Karpas-422 (cell line): ENCODE measurements around the gene ARMC2. TPM values are rescaled to one million over a fixed set of nuclear protein-coding genes. Genes with fewer than 3 reads are reported as not detected.

Experiments used
- DNase-seq: peaks from one replicate; pipeline ENCODE4 v3.0.0-alpha.2; 2015
- H2AFZ ChIP-seq: fragments of 200-600 bp; sonication (generic); 2 replicates; pipeline ENCODE4 v1.6.1; 2014; ENCODE audit warnings: antibody characterized with exemption, low read length, mixed read lengths
- H3K27ac ChIP-seq: fragments of 200-600 bp; sonication (generic); 2 replicates; pipeline ENCODE4 v1.5.1; 2014; ENCODE audit warnings: mild to moderate bottlenecking, low read length, moderate library complexity
- H3K27me3 ChIP-seq: fragments of 200-600 bp; sonication (generic); 2 replicates; pipeline ENCODE4 v1.6.1; 2014; ENCODE audit warnings: low read length, mixed read lengths
- H3K36me3 ChIP-seq: fragments of 200-600 bp; sonication (generic); 2 replicates; pipeline ENCODE4 v1.6.1; 2014; ENCODE audit warnings: low read length, mixed read lengths; ENCODE audit not compliant: insufficient read depth
- H3K4me1 ChIP-seq: fragments of 200-600 bp; sonication (generic); 2 replicates; pipeline ENCODE4 v1.6.1; 2014; ENCODE audit warnings: mild to moderate bottlenecking, low read length, mixed read lengths
- H3K4me2 ChIP-seq: fragments of 200-600 bp; sonication (generic); 2 replicates; pipeline ENCODE4 v1.6.1; 2014; ENCODE audit warnings: low read length, low read depth, mild to moderate bottlenecking; ENCODE audit not compliant: poor library complexity, severe bottlenecking
- H3K4me3 ChIP-seq: fragments of 200-600 bp; sonication (generic); 2 replicates; pipeline ENCODE4 v1.5.1; 2014; ENCODE audit warnings: mild to moderate bottlenecking, antibody characterized with exemption, low read length, mixed read lengths
- H3K79me2 ChIP-seq: fragments of 200-600 bp; sonication (generic); 2 replicates; pipeline ENCODE4 v1.6.1; 2014; ENCODE audit warnings: mild to moderate bottlenecking, low read length, mixed read lengths
- H3K9ac ChIP-seq: fragments of 200-600 bp; sonication (generic); 2 replicates; pipeline ENCODE4 v1.6.0; 2014; ENCODE audit warnings: low read length
- H3K9me2 ChIP-seq: fragments of 200-600 bp; sonication (generic), shearing (Covaris generic); replicated peaks from 2 replicates; pipeline ENCODE4 v1.6.0; 2014; ENCODE audit warnings: mild to moderate bottlenecking, low read length, moderate library complexity; ENCODE audit not compliant: insufficient read depth
- H3K9me3 ChIP-seq: fragments of 300-700, 200-600 bp; sonication (generic); 2 replicates; pipeline ENCODE4 v1.6.1; 2014; ENCODE audit warnings: low read length, mixed read lengths
- H4K20me1 ChIP-seq: fragments of 200-600 bp; sonication (generic); 2 replicates; pipeline ENCODE4 v1.6.1; 2014; ENCODE audit warnings: mild to moderate bottlenecking, antibody characterized with exemption, low read length, low read depth; ENCODE audit not compliant: insufficient read depth
- total RNA-seq: library from RNA; depleted of rRNA; stranded (reverse); fragments of >200 nt; shearing (Covaris generic); gene quantifications from 2 replicates; pipeline ENCODE4 v1.2.3, GENCODE V29; 2014; ENCODE audit warnings: low replicate concordance

ARMC2 gene
- total RNA-seq, 1 experiment from 2014 or later: 1.0 TPM

DNA sequence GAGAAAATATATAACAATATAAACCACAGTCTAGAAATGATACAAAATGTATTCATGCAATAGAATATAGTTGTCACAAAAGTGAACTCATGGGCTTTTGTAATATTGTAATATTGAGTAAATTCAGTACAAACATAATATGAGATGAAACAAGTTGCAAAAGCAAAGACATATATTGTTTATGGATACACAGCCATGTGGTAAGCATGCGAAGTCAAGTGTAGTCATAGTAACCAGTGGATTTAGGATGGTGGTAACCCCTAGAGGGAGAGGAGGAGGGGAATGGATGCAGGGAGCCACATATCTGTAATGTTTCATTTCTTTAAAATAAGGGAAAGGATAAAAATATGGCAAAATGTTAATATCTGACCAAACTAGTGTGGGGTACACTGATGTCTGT lies 47.3 kb downstream of the ARMC2 start:
- no peak overlapping the region for H3K27ac ChIP-seq
- no peaks in the 10 kb centered on the region for H3K27me3 ChIP-seq
- H3K9me2 ChIP-seq: no peaks in the 10 kb centered on the region
- H2AFZ ChIP-seq: no peak overlapping the region
- H3K4me3 ChIP-seq: no peak overlapping the region
- no peak overlapping the region for H3K9ac ChIP-seq
- no peaks in the 10 kb centered on the region for H3K9me3 ChIP-seq
- H3K4me1 ChIP-seq: no peaks in the 10 kb centered on the region
- no peaks in the 10 kb centered on the region for H3K79me2 ChIP-seq
- no peaks in the 10 kb centered on the region for H3K36me3 ChIP-seq
- no peak for DNase-seq
- no peaks in the 10 kb centered on the region for H4K20me1 ChIP-seq
- H3K4me2 ChIP-seq: no peak overlapping the region

DNA sequence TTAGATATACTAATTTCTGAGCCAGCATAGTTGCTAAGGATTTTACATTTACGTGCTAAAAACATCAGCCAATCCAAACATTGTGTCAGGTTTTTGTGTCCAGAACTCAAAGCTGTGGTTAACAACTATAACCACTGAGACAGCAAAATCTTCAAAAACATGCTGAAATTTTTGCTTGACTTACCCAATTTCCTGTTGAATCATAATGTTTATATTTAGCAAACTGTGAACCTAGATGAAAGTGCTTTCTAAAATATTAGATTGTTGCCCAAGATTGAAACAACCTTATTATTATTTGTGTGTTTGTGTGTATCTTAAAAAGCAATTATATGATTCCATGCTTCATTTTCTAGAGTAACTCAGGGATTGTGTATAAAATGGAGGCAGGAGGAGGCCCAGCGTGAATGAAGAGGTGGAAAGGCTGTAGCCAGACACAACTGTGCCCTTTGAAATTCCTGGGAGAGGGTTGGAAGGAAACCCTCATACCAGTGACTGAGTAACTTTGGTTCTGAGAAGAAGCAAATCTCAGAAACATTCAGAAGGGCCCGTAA lies 48.0 kb downstream of the ARMC2 start:
- Histone ChIP-seq H2AFZ (no peak overlapping the region), H3K79me2 (no peaks in the 10 kb centered on the region), H3K4me1 (no peaks in the 10 kb centered on the region), H3K4me2 (no peak overlapping the region), H3K27ac (no peak overlapping the region), H3K36me3 (no peaks in the 10 kb centered on the region), H4K20me1 (no peaks in the 10 kb centered on the region), H3K9me2 (no peaks in the 10 kb centered on the region), H3K27me3 (no peaks in the 10 kb centered on the region), H3K9ac (no peak overlapping the region), H3K9me3 (no peaks in the 10 kb centered on the region), H3K4me3 (no peak overlapping the region)
- no peak for DNase-seq

DNA sequence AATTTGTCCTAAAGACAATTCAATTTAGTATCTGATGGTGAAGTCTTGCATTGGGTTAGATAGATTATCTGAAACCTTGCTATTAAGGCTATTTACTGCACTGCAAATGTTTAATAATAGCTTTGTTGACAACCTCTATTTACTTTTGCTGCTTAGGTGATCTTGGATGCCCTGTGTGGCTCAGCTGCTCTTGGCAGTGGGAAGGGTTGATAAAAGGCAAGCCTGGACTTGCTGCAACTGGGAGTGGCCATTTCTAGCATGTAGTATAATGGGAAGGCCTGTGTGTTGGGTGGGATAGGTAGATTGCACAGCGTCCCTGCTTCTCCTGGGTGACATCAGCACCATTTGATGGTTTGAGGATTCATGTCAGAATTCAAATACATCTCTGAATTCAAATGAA lies 49.1 kb downstream of the ARMC2 start:
- no peak for DNase-seq
- H3K9me3 ChIP-seq: no peaks in the 10 kb centered on the region
- no peaks in the 10 kb centered on the region for H3K36me3 ChIP-seq

DNA sequence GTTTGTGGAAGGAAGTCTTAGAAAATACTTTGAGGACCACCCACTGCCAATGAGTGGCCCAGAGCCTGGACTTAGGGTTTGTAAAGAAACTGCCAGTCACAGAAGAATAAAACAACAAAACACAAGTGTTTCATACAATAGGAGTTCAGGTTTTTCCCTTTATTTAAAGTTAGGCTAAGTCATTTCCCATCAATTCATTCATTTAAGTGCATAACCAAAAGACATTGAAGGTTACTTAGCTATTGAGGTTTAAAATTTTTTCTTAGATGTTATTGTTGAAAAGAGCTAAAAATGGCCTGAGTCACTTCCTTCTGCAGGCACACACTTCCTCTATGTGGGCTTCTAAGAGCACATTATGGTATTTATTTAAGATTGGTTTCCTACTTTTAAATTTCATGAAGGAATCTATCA lies 54.2 kb downstream of the ARMC2 start:
- Histone ChIP-seq H3K4me1 (no peaks in the 10 kb centered on the region), H3K9ac (no peak overlapping the region), H3K9me3 (no peaks in the 10 kb centered on the region), H3K79me2 (no peaks in the 10 kb centered on the region), H3K4me3 (no peak overlapping the region), H3K27me3 (no peaks in the 10 kb centered on the region), H3K27ac (no peak overlapping the region), H3K36me3 (no peaks in the 10 kb centered on the region), H4K20me1 (no peaks in the 10 kb centered on the region), H3K4me2 (no peak overlapping the region), H3K9me2 (no peaks in the 10 kb centered on the region), H2AFZ (no peak overlapping the region)
- no peak for DNase-seq

More for the DNA sequence above, 49.1 kb downstream of the ARMC2 start:
- no peaks in the 10 kb centered on the region for H4K20me1 ChIP-seq
- no peaks in the 10 kb centered on the region for H3K27me3 ChIP-seq
- H3K79me2 ChIP-seq: no peaks in the 10 kb centered on the region
- H3K9me2 ChIP-seq: no peaks in the 10 kb centered on the region
- H3K9ac ChIP-seq: no peak overlapping the region
- no peak overlapping the region for H3K4me3 ChIP-seq
- H3K27ac ChIP-seq: no peak overlapping the region
- H3K4me2 ChIP-seq: no peak overlapping the region
- H3K4me1 ChIP-seq: no peaks in the 10 kb centered on the region
- H2AFZ ChIP-seq: no peak overlapping the region

DNA sequence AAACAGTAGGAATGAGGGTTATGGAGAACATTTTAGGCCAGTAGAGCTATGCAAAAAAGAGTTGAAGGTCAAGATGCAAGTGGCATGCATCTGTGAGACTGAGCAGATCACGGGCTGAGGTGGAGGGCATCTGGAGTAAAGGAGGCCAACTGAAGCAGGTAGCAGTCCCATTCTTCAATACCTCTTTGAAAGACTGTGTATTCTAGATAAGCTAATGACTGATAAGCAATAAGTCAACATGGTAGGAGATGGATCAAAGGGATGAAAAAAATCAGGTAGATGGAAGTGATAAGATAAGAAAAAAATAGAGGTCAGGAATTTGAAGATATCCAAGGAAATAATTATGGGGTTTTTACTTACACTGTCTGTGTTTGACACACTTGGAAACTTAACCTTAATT lies 55.6 kb downstream of the ARMC2 start:
- no peaks in the 10 kb centered on the region for H3K9me2 ChIP-seq
- H3K4me1 ChIP-seq: no peaks in the 10 kb centered on the region
- H3K4me3 ChIP-seq: no peak overlapping the region
- no peaks in the 10 kb centered on the region for H3K36me3 ChIP-seq
- DNase-seq: no peak
- no peaks in the 10 kb centered on the region for H3K27me3 ChIP-seq
- H3K9ac ChIP-seq: no peak overlapping the region
- no peaks in the 10 kb centered on the region for H3K79me2 ChIP-seq
- H3K27ac ChIP-seq: no peak overlapping the region
- no peaks in the 10 kb centered on the region for H4K20me1 ChIP-seq
- no peak overlapping the region for H3K4me2 ChIP-seq
- no peaks in the 10 kb centered on the region for H3K9me3 ChIP-seq
- no peak overlapping the region for H2AFZ ChIP-seq

DNA sequence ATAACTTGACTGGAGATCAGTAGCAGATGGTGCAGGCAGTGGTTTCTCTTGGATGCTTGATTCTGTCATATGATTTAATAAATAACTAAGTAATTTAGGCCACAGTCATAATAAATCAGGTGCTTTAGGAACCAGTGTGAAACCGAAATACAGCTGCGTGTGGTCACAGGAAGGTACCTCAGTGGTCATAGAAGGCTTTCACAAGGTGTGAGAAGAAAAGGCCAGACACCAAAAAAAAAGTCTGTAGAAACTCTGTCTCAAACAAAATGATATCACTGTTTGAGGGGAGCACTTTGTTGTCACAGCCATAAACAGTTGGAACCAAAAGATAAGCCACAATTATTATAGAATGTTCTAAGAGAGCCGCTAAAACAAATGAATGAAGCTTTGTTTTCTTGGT lies 56.5 kb downstream of the ARMC2 start:
- Histone ChIP-seq H3K4me2 (no peak overlapping the region), H2AFZ (no peak overlapping the region), H3K79me2 (no peaks in the 10 kb centered on the region), H3K9ac (no peak overlapping the region), H3K27ac (no peak overlapping the region), H3K27me3 (no peaks in the 10 kb centered on the region), H3K4me1 (no peaks in the 10 kb centered on the region), H3K9me3 (no peaks in the 10 kb centered on the region), H3K9me2 (no peaks in the 10 kb centered on the region), H4K20me1 (no peaks in the 10 kb centered on the region), H3K4me3 (no peak overlapping the region), H3K36me3 (no peaks in the 10 kb centered on the region)
- DNase-seq: no peak

DNA sequence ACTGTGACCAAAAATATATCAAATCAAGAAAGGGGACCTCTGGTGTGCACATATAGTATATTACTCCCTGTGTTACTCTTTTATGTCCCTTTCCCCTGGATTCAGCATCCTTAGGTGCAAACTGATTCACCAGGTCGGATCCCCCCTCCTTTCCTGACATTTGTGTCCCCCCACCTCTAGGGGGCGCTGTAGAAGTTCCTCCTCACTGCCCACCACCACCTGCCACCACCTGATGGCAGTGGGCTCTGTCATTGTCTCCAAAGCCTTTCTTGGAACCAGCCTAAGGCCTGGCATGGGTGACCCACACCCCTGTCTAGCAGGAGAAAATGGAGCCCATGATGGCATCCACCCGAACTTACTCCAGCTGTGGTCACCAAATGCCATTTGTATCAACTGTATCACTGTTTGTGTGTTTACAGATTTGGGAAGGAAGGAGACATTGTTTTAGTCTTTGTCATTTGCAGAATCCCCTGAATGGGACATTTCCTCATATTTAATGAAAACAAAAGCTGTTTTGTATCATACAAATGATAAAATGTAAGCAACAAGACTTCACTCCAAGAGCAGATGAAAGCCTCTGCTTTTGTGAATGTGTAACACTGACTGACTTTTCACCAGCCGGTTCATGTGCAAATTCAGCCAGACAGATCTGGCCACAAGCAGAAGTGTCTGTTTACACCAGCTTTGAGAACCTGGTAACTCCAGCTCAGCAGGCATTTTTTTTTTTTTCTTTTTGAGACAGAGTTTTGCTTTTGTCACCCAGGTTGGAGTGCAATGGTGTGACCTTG lies 66.2 kb downstream of the ARMC2 start:
- Histone ChIP-seq H3K9ac (no peak overlapping the region), H2AFZ (no peak overlapping the region), H3K27me3 (no peaks in the 10 kb centered on the region), H3K36me3 (no peaks in the 10 kb centered on the region), H3K27ac (no peak overlapping the region), H3K9me2 (no peaks in the 10 kb centered on the region), H3K4me1 (no peaks in the 10 kb centered on the region), H4K20me1 (no peaks in the 10 kb centered on the region), H3K9me3 (no peaks in the 10 kb centered on the region), H3K4me3 (no peak overlapping the region), H3K4me2 (no peak overlapping the region), H3K79me2 (no peaks in the 10 kb centered on the region)
- peak; percentile 85 for DNase-seq

DNA sequence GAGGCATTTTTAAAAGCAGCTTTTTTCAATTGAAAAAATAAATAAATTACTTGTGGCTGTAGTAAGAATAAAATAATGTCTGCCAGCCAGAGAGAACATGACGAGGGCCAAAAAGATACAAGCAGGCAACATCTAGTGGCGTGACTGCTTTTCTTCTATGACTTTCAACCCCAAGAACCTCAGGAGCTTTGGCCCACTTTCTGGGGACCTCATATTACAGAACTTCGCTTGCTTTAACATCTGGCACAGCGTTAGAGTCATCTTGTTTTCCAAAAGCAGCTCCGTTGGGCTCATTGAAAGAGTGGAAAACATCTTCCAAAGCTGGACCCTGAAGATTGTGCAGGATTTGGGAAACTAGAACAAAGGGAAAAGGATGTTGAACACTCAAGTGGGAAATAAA lies 67.0 kb downstream of the ARMC2 start:
- Histone ChIP-seq H3K4me3 (no peak overlapping the region), H3K9ac (no peak overlapping the region), H2AFZ (no peak overlapping the region), H4K20me1 (no peaks in the 10 kb centered on the region), H3K4me1 (no peaks in the 10 kb centered on the region), H3K9me3 (no peaks in the 10 kb centered on the region), H3K4me2 (no peak overlapping the region), H3K36me3 (no peaks in the 10 kb centered on the region), H3K9me2 (no peaks in the 10 kb centered on the region), H3K27ac (no peak overlapping the region), H3K79me2 (no peaks in the 10 kb centered on the region), H3K27me3 (no peaks in the 10 kb centered on the region)
- no peak for DNase-seq
